GM12878 (cell line): Measurements from ENCODE around the gene MYO1E.

Experiments used
- GABPA ChIP-seq: IDR thresholded peaks from 2 replicates; pipeline ENCODE4 v1.6.1; 2014; ENCODE audit warnings: antibody characterized with exemption, low read depth, mild to moderate bottlenecking, inconsistent platforms
- POLR2A ChIP-seq: IDR thresholded peaks from 2 replicates; pipeline ENCODE4 v1.6.1; 2011; ENCODE audit warnings: low read depth, mild to moderate bottlenecking, low read length

DNA sequence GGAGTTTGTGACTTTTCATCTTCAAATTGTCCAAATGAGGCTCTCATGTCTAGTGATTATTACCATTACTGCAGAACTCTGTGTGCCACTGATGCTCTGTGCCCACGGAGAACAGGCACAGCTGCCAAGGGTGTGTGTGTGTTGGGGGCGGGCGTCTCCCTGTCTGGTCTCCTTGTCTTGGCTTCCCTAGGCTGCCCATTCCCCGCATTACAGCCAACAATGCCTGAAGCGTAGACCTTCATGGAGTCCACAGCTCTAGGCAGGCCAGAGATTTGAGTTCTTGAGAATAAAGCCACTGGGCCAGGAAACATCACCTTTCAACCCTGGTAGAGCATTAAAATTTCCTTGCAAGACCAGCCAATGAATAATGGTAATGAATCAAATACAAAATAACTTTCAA is 225.0 kb downstream of the MYO1E start:
- TF ChIP-seq POLR2A (no peak), GABPA (no peak)
